Panc1 (cell line): ENCODE results near the gene GGA1. TPM values are rescaled to one million over a fixed set of nuclear protein-coding genes. Genes with fewer than 3 reads are reported as not detected.
"Not testable (repeated sequence)": the region's sequence is repeated elsewhere in the genome, so short reads cannot be mapped to it uniquely, and the experiment has no call there.

Source experiments
- ATAC-seq: fragments of 200-7000 bp; cut with Tn5 transposase; 2 replicates; pipeline ENCODE4 v1.9.1; 2020; ENCODE audit warnings: mild to moderate bottlenecking, moderate library complexity
- BruUV-seq: library from RNA; stranded (reverse); fragments of 400-500 nt; replicated peaks from 2 replicates; lab custom pipeline; 2021; lab: Mats Ljungman, UMichigan
- CTCF ChIA-PET: fragments of 300-600 bp; sonication (Branson Sonifier 250); formaldehyde crosslinking; loops from one replicate; lab custom pipeline; 2022; ENCODE audit warnings: antibody characterized with exemption; lab: Charles Lee
- POLR2A ChIA-PET: fragments of 300-600 bp; sonication (Branson Sonifier 250); formaldehyde crosslinking; loops from one replicate; lab custom pipeline; 2022; ENCODE audit warnings: antibody characterized with exemption; lab: Charles Lee
- DNase-seq: peaks from one replicate; pipeline ENCODE4 v3.0.0-alpha.2; 2010; ENCODE audit warnings: low read depth, low spot score
- H3K27ac ChIP-seq: 2 replicates; pipeline ENCODE4 v1.5.1; 2011; ENCODE audit warnings: mild to moderate bottlenecking, low read length, inconsistent platforms
- H3K27me3 ChIP-seq: fragments of 200-500 bp; sonication (Bioruptor generic); 2 replicates; pipeline ENCODE4 v1.6.0; 2014; ENCODE audit warnings: low read length, inconsistent platforms; ENCODE audit not compliant: control insufficient read depth, insufficient read depth
- H3K36me3 ChIP-seq: fragments of 200-500 bp; sonication (Bioruptor generic); 2 replicates; pipeline ENCODE4 v1.5.1; 2014; ENCODE audit warnings: inconsistent platforms, mild to moderate bottlenecking, low read length, moderate library complexity; ENCODE audit not compliant: control insufficient read depth, insufficient read depth
- H3K4me1 ChIP-seq: 2 replicates; pipeline ENCODE4 v1.5.1; 2011; ENCODE audit warnings: inconsistent platforms, mild to moderate bottlenecking, low read length, moderate library complexity; ENCODE audit not compliant: control insufficient read depth, insufficient read depth
- H3K4me3 ChIP-seq, 2 experiments: 2 replicates each; pipeline ENCODE4 v1.5.1; 2011 to 2012; ENCODE audit warnings: low read depth in 2 of 2, low read length in 2 of 2, mild to moderate bottlenecking in 2 of 2, inconsistent platforms in 1 of 2, moderate library complexity in 1 of 2
- H3K9me3 ChIP-seq: fragments of 200-500 bp; sonication (Bioruptor generic); 2 replicates; pipeline ENCODE4 v1.5.1; 2014; ENCODE audit warnings: low read depth, mild to moderate bottlenecking, inconsistent platforms, low read length, moderate library complexity; ENCODE audit not compliant: control insufficient read depth, insufficient read depth
- POLR2AphosphoS5 ChIP-seq: IDR thresholded peaks from 2 replicates; pipeline ENCODE4 v1.6.1; 2012; ENCODE audit warnings: mild to moderate bottlenecking, low read depth, low read length, moderate library complexity
- SIN3A ChIP-seq: IDR thresholded peaks from 2 replicates; pipeline ENCODE4 v1.6.1; 2012; ENCODE audit warnings: low read depth, mild to moderate bottlenecking, low read length, moderate library complexity, borderline replicate concordance; ENCODE audit not compliant: insufficient read depth
- TCF7L2 ChIP-seq: IDR thresholded peaks from 2 replicates; pipeline ENCODE4 v1.6.1; 2011; ENCODE audit warnings: mild to moderate bottlenecking, low read depth, low read length, inconsistent platforms
- in situ Hi-C: cut with HindIII; loops from 2 replicates; pipeline ENCODE4 v1.10.0; 2016; ENCODE audit warnings: low sequenced_read_pairs, low pct_unique_long_range_greater_than_20kb
- intact Hi-C: fragments of 100-400 bp; cut with micrococcal nuclease; formaldehyde crosslinking; loops from one replicate; pipeline ENCODE4 v1.10.0; 2022; ENCODE audit not compliant: unreplicated experiment
- total RNA-seq: library from RNA; stranded (reverse); gene quantifications from one replicate; pipeline ENCODE4 v1.2.1, GENCODE V29; 2021; ENCODE audit not compliant: unreplicated experiment
- TF ChIP-seq, protein P1 (sequence below), 2 experiments: IDR thresholded peaks; 2 replicates each; pipeline ENCODE4 v1.6.1; 2011 to 2012; ENCODE audit warnings: low read depth in 2 of 2, control low read depth in 1 of 2, low read length in 1 of 2, mild to moderate bottlenecking in 1 of 2, moderate library complexity in 1 of 2; ENCODE audit not compliant: insufficient read depth in 1 of 2
- TF ChIP-seq, protein P2 (sequence below): fragments of 450-650 bp; IDR thresholded peaks from 2 replicates; pipeline ENCODE4 v1.5.1; 2017; ENCODE audit warnings: mild to moderate bottlenecking

Gene GGA1
- total RNA-seq, 1 experiment from 2014 or later, result 45.4 TPM

DNA sequence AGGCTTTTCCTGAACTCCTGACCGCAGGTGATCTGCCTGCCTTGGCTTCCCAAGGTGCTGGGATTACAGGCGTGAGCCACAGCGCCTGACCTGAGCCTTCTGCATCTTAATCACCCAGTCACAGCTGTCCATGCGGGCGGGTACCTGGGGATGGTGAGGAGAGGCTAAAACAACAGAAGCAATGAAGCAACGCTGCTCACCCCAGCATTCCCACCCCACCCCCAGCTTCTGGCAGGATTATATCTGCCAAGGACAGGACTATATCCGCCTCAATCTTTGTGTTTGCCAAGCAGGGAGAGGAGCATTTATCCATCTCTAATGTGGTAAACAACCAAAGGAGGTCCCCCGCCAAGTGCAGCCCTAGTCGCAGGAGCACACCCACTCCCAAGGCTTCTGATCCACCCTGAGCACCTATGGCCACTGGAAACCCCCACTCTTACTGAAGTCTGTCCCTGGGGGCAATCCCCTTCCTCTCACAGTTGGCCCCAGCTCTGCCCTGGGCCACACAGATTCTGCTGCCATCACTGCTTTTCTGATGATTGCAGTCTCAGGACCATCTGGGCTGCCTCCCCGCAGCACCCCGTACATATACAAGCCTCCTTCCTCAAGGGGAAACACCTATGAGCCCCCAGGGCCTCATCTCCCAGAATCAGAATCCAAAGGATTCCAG lies 20.0 kb upstream of the GGA1 start:
- intact Hi-C loops (no loop called here), in situ Hi-C loops (no loop called here)
- ATAC-seq, result no peak
- H3K27me3 ChIP-seq, result no peaks in the 10 kb centered on the region
- DNase-seq, result no peak
- no peaks in the 10 kb centered on the region for H3K4me1 ChIP-seq
- POLR2A ChIA-PET, result no interaction called here
- H3K27ac ChIP-seq, result no peak overlapping the region
- H3K9me3 ChIP-seq, result no peaks in the 10 kb centered on the region
- no peaks in the 10 kb centered on the region for H3K36me3 ChIP-seq
- no TSS peak for BruUV-seq
- TF ChIP-seq SIN3A, result no peak
- no peak for TF ChIP-seq POLR2AphosphoS5
- no peak for TF ChIP-seq TCF7L2
- TF ChIP-seq, protein P1, sequence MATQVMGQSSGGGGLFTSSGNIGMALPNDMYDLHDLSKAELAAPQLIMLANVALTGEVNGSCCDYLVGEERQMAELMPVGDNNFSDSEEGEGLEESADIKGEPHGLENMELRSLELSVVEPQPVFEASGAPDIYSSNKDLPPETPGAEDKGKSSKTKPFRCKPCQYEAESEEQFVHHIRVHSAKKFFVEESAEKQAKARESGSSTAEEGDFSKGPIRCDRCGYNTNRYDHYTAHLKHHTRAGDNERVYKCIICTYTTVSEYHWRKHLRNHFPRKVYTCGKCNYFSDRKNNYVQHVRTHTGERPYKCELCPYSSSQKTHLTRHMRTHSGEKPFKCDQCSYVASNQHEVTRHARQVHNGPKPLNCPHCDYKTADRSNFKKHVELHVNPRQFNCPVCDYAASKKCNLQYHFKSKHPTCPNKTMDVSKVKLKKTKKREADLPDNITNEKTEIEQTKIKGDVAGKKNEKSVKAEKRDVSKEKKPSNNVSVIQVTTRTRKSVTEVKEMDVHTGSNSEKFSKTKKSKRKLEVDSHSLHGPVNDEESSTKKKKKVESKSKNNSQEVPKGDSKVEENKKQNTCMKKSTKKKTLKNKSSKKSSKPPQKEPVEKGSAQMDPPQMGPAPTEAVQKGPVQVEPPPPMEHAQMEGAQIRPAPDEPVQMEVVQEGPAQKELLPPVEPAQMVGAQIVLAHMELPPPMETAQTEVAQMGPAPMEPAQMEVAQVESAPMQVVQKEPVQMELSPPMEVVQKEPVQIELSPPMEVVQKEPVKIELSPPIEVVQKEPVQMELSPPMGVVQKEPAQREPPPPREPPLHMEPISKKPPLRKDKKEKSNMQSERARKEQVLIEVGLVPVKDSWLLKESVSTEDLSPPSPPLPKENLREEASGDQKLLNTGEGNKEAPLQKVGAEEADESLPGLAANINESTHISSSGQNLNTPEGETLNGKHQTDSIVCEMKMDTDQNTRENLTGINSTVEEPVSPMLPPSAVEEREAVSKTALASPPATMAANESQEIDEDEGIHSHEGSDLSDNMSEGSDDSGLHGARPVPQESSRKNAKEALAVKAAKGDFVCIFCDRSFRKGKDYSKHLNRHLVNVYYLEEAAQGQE (IDR thresholded peaks at IDR 0.05; ENCODE audit: insufficient read depth in 1 of 2, low read depth in 2 of 2, low read length in 1 of 2), result no peak
- TF ChIP-seq, protein P2, sequence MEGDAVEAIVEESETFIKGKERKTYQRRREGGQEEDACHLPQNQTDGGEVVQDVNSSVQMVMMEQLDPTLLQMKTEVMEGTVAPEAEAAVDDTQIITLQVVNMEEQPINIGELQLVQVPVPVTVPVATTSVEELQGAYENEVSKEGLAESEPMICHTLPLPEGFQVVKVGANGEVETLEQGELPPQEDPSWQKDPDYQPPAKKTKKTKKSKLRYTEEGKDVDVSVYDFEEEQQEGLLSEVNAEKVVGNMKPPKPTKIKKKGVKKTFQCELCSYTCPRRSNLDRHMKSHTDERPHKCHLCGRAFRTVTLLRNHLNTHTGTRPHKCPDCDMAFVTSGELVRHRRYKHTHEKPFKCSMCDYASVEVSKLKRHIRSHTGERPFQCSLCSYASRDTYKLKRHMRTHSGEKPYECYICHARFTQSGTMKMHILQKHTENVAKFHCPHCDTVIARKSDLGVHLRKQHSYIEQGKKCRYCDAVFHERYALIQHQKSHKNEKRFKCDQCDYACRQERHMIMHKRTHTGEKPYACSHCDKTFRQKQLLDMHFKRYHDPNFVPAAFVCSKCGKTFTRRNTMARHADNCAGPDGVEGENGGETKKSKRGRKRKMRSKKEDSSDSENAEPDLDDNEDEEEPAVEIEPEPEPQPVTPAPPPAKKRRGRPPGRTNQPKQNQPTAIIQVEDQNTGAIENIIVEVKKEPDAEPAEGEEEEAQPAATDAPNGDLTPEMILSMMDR, result no peak
- no peak overlapping the region for H3K4me3 ChIP-seq
- CTCF ChIA-PET, result no interaction called here

DNA sequence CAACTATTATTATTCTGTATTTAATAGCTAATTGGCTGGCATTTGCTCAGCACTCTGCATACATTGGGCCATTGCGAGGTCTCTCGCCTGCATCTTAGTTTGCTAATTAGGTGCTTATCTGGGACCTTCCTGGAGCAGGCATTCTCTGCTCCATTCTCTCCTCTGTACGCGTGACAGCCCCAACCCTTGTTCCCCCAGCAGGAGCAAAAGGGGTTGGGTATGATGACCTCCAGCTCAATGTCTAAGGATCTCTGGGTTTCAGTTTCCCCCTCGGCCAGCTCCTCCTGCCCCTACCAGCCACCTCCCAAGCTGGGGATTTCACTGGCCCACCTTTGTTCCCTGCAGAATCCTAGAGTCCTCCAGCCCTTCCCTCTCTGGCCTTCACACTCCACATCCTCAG lies 19.0 kb upstream of the GGA1 start:
- in situ Hi-C loops, result no loop called here
- H3K27ac ChIP-seq, result no peak overlapping the region

DNA sequence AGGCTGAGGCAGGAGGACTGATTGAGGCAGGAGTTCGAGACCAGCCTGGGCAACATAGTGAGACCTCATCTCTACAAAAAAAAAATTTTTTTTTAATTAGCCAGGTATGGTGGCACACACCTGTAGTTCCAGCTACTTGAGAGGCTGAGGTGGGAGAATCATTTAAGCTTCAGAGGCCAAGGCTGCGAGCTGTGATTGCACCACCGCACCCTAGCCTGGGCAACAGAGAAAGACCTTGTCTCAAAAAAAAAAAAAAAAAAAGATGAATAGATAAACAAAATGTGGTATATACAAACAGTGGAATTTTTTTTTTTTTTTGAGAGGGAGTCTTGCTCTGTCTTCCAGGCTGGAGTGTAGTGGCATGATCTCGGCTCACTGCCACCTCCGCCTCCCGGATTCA lies 17.6 kb upstream of the GGA1 start:
- ATAC-seq, POLR2A ChIA-PET, H3K27me3 ChIP-seq, H3K27ac ChIP-seq, in situ Hi-C loops, BruUV-seq, DNase-seq, H3K36me3 ChIP-seq, H3K4me3 ChIP-seq, H3K4me1 ChIP-seq, H3K9me3 ChIP-seq, intact Hi-C loops: not testable (repeated sequence)
- CTCF ChIA-PET, result interaction anchor here (0.5 kb wide), 1 partner anchor 46 kb away, joined by 3 read pairs; no protein-coding TSS in a partner anchor

More for the DNA sequence above, 19.0 kb upstream of the GGA1 start:
- H3K9me3 ChIP-seq, result no peaks in the 10 kb centered on the region
- TF ChIP-seq TCF7L2, result no peak
- no peak for ATAC-seq
- H3K4me3 ChIP-seq, result no peak overlapping the region
- intact Hi-C loops, result no loop called here
- H3K36me3 ChIP-seq, result no peaks in the 10 kb centered on the region
- ChIA-PET CTCF (no interaction called here), POLR2A (no interaction called here)
- no TSS peak for BruUV-seq
- H3K27me3 ChIP-seq, result no peaks in the 10 kb centered on the region
- no peaks in the 10 kb centered on the region for H3K4me1 ChIP-seq
- DNase-seq, result no peak
